ENCODE data around the gene MORN1. TPM values are rescaled to one million over a fixed set of nuclear protein-coding genes. Genes with fewer than 3 reads are reported as not detected.

MORN1 gene
- total RNA-seq, 2 experiments from 2014 or later = 5.9 to 6.6 TPM

DNA sequence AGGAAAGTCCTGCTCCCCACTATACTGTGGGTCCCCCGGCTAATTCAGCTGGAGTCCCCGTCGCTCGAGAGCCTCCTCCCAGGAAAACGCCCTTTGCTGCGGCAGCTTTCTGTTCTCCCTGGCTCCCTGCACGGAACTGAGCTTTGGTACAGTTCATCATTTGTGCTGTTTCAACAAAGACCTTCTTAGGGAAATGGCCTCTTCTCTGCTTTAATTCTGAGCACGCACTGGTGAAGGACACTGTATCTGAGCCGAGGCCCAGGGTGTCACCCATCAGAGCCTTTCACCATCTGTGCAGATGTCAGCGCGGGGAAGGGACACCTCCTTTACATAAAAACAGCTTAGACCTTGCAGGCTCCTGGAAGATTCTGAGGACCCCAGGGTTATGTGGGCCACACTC is 34.5 kb upstream of the MORN1 start:
- CTCF ChIA-PET = no interaction called here
- POLR2A ChIA-PET = interaction anchor here (0.6 to 1.2 kb wide), 3 partner anchors 10 to 53 kb away, joined by 3 read pairs; no protein-coding TSS in a partner anchor
- Mint-ChIP-seq H3K27ac (no peak overlapping the region), H3K9me3 (peaks cover 4% of the 10 kb centered on the region), H3K4me3 (no peak overlapping the region), H3K27me3 (no peaks in the 10 kb centered on the region), H3K4me1 (ENCODE audit: low read depth) (no peaks in the 10 kb centered on the region), H3K36me3 (ENCODE audit: low read depth) (no peaks in the 10 kb centered on the region)
- TF ChIP-seq, protein P1, sequence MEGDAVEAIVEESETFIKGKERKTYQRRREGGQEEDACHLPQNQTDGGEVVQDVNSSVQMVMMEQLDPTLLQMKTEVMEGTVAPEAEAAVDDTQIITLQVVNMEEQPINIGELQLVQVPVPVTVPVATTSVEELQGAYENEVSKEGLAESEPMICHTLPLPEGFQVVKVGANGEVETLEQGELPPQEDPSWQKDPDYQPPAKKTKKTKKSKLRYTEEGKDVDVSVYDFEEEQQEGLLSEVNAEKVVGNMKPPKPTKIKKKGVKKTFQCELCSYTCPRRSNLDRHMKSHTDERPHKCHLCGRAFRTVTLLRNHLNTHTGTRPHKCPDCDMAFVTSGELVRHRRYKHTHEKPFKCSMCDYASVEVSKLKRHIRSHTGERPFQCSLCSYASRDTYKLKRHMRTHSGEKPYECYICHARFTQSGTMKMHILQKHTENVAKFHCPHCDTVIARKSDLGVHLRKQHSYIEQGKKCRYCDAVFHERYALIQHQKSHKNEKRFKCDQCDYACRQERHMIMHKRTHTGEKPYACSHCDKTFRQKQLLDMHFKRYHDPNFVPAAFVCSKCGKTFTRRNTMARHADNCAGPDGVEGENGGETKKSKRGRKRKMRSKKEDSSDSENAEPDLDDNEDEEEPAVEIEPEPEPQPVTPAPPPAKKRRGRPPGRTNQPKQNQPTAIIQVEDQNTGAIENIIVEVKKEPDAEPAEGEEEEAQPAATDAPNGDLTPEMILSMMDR (IDR thresholded peaks at IDR 0.05) = no peak
- DNase-seq (no peak), ATAC-seq (no peak)
- intact Hi-C loops (cut with micrococcal nuclease) = no loop called here

DNA sequence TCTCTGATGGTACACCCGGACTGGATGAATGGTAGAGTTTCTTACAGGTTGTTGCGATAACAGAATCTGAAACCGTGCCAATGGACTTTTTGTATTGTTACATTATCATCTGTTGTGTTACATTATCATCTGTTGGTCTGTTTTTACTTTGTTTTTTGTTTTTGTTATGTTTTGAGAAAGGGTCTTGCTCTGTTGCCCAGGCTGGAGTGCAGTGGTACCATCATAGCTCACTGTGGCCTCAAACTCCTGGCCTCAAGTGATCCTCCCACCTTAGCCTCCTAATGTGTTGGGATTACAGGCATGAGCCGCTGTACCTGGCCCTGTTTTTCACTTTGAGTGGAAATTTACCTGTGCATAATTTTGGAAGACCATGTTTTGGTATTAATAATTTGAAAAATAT is 31.2 kb upstream of the MORN1 start:
- TF ChIP-seq, protein P1 (IDR thresholded peaks at IDR 0.05) = no peak
- POLR2A ChIA-PET = interaction anchor here (1.3 kb wide), 1 partner anchor 12 kb away, joined by 3 read pairs; no protein-coding TSS in a partner anchor
- intact Hi-C loops (cut with micrococcal nuclease) = no loop called here
- CTCF ChIA-PET = no interaction called here
- no peaks in the 10 kb centered on the region for H3K36me3 Mint-ChIP-seq (ENCODE audit: low read depth)
- H3K27me3 Mint-ChIP-seq = no peaks in the 10 kb centered on the region
- no peak overlapping the region for H3K27ac Mint-ChIP-seq
- H3K4me1 Mint-ChIP-seq (ENCODE audit: low read depth) = no peaks in the 10 kb centered on the region
- DNase-seq (no peak), ATAC-seq (no peak)
- H3K4me3 Mint-ChIP-seq = no peak overlapping the region
- peaks cover 2% of the 10 kb centered on the region for H3K9me3 Mint-ChIP-seq

DNA sequence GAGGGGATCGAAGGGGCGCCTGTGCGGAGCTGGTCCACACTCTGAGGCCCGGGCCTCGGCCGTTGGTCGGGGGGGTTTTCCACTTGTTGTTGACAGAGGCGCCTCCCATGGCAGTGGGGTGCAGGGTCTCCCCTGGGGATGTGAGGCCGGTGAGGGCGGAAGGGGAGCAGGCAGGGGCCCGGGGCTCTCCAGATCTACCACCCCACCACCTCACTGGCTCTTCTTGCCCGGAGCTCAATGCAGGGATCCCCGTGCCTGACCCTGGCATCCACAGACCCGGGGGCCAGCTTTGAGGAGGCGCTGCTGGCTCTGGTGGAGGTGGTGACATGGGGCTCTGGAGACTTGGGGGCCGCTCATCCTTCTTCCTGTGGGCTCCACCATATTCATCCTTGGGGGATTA is 28.1 kb upstream of the MORN1 start:
- intact Hi-C loops (cut with micrococcal nuclease) = no loop called here
- POLR2A ChIA-PET = interaction anchor here (0.6 to 1.0 kb wide), 3 partner anchors 10 to 136 kb away, joined by 3 read pairs; partner anchors contain the start of gene TNFRSF14
- Mint-ChIP-seq H3K9me3 (peaks cover 2% of the 10 kb centered on the region), H3K36me3 (ENCODE audit: low read depth) (no peaks in the 10 kb centered on the region), H3K27me3 (no peaks in the 10 kb centered on the region), H3K4me1 (ENCODE audit: low read depth) (peaks cover 24% of the 10 kb centered on the region), H3K27ac (no peak overlapping the region), H3K4me3 (no peak overlapping the region)
- CTCF ChIA-PET = interaction anchor here (0.9 kb wide), 1 partner anchor 24 kb away, joined by 3 read pairs; no protein-coding TSS in a partner anchor
- no peak for DNase-seq
- ATAC-seq = no peak
- TF ChIP-seq, protein P1 (IDR thresholded peaks at IDR 0.05) = no peak

DNA sequence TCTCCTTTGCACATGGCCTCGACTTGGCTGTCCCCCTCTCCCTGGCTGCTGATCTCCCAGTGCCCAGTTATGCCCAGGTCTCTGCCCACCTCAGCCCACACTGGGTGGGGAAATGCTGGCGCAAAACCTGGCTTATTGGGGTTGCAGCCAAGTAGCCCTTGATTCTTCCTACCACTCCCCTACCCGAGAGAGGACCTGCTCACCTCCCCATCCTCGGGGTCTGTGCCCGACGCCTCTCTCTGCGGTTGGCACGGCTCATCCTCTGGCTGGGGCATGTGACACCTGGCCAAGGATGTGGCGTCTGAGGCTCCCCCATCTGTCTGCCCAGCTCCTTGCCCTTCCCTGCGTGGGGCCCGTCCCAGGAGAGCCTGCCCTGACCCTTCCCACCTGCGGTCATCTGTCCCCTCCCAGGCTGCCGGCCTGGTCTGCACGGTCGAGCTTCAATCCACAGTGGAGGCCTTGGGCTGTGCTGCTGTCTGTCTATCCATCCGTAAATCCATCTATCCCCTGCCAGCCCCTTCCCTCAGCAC is 27.5 kb upstream of the MORN1 start:
- intact Hi-C loops (cut with micrococcal nuclease) = no loop called here
- H3K27me3 Mint-ChIP-seq = no peaks in the 10 kb centered on the region
- DNase-seq (no peak), ATAC-seq (no peak)
- no peak overlapping the region for H3K4me3 Mint-ChIP-seq
- peaks cover 29% of the 10 kb centered on the region for H3K4me1 Mint-ChIP-seq (ENCODE audit: low read depth)
- no peaks in the 10 kb centered on the region for H3K36me3 Mint-ChIP-seq (ENCODE audit: low read depth)
- POLR2A ChIA-PET = interaction anchor here (0.8 to 1.5 kb wide), 2 partner anchors 11 to 21 kb away, joined by 3 to 5 read pairs; no protein-coding TSS in a partner anchor
- TF ChIP-seq, protein P1 (IDR thresholded peaks at IDR 0.05) = no peak
- CTCF ChIA-PET = interaction anchor here (0.9 kb wide), 1 partner anchor 25 kb away, joined by 3 read pairs; no protein-coding TSS in a partner anchor
- no peak overlapping the region for H3K27ac Mint-ChIP-seq
- peaks cover 2% of the 10 kb centered on the region for H3K9me3 Mint-ChIP-seq

DNA sequence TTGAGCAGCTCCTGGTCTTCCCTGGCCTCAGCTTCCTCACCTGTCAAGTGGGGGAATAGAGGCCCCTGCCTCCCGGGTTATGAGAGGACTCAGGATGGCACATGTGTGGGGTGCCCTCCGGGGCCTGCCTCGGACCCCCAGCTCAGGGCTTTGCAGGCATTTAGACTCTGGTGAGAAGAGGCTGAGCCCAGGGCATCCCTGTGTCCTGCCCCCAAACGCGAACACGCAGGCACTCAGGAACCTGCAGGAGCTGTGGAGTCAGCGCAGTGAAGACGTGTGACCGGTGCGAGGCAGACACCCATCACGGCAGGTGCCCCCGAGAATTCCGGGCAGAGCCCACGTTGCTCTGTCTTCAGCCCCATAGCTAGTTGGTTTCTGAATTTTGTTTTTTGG is 26.5 kb upstream of the MORN1 start:
- intact Hi-C loops (cut with micrococcal nuclease) = no loop called here
- Mint-ChIP-seq H3K4me1 (ENCODE audit: low read depth) (peaks cover 29% of the 10 kb centered on the region), H3K4me3 (no peak overlapping the region), H3K9me3 (peaks cover under 1% of the 10 kb centered on the region), H3K36me3 (ENCODE audit: low read depth) (no peaks in the 10 kb centered on the region), H3K27ac (no peak overlapping the region), H3K27me3 (no peaks in the 10 kb centered on the region)
- CTCF ChIA-PET = no interaction called here
- ATAC-seq (no peak), DNase-seq (no peak)
- TF ChIP-seq, protein P1 (IDR thresholded peaks at IDR 0.05) = no peak
- POLR2A ChIA-PET = interaction anchor here (0.6 to 1.5 kb wide), 3 partner anchors 12 to 151 kb away, joined by 3 to 5 read pairs (median 3); no protein-coding TSS in a partner anchor

Data from activated CD8-positive, alpha-beta T cell treated with anti-CD3 and anti-CD28 coated beads for 36 hours (primary cell).